PC-3 (cell line): Measurements from ENCODE around the gene MAPK12. TPM values are rescaled to one million over a fixed set of nuclear protein-coding genes. Genes with fewer than 3 reads are reported as not detected.

ENCODE experiments used
- ATAC-seq: fragments of 200-7000 bp; cut with Tn5 transposase; 2 replicates; pipeline ENCODE4 v1.9.1; 2020; ENCODE audit warnings: mild to moderate bottlenecking, moderate library complexity
- BruUV-seq: library from RNA; stranded (reverse); fragments of 400-500 nt; replicated peaks from 2 replicates; lab custom pipeline; 2021; lab: Mats Ljungman, UMichigan
- CTCF ChIA-PET: fragments of 300-600 bp; sonication (Branson Sonifier 250); formaldehyde crosslinking; loops from one replicate; lab custom pipeline; 2022; ENCODE audit warnings: antibody characterized with exemption; lab: Charles Lee
- POLR2A ChIA-PET: fragments of 300-600 bp; sonication (Branson Sonifier 250); formaldehyde crosslinking; loops from one replicate; lab custom pipeline; 2022; ENCODE audit warnings: antibody characterized with exemption; ENCODE audit not compliant: unreplicated experiment; lab: Charles Lee
- DNase-seq: peaks from one replicate; pipeline ENCODE4 v3.0.0-alpha.2; 2015
- H2AFZ ChIP-seq: fragments of 300-600 bp; sonication (generic); 2 replicates; pipeline ENCODE4 v1.6.0; 2016; ENCODE audit warnings: antibody characterized with exemption, low read length
- H3F3A ChIP-seq: fragments of 300-600 bp; sonication (generic); one replicate; pipeline ENCODE4 v1.6.0; 2017; ENCODE audit warnings: antibody characterized with exemption, low read length, control low read depth, mild to moderate bottlenecking; ENCODE audit not compliant: unreplicated experiment
- H3K27ac ChIP-seq: fragments of 300-600 bp; sonication (generic); 2 replicates; pipeline ENCODE4 v1.5.1; 2016; ENCODE audit warnings: mild to moderate bottlenecking, low read length
- H3K27me3 ChIP-seq: fragments of 300-600 bp; sonication (generic); 2 replicates; pipeline ENCODE4 v1.6.1; 2016; ENCODE audit warnings: low read length, mixed read lengths
- H3K36me3 ChIP-seq: fragments of 300-600 bp; sonication (generic); 2 replicates; pipeline ENCODE4 v1.6.1; 2016; ENCODE audit warnings: low read depth, mixed run types, low read length, mixed read lengths
- H3K4me1 ChIP-seq: fragments of 300-600 bp; sonication (generic); 2 replicates; pipeline ENCODE4 v1.5.1; 2016; ENCODE audit warnings: low read length; ENCODE audit not compliant: insufficient read depth
- H3K4me2 ChIP-seq: fragments of 300-600 bp; sonication (generic); 2 replicates; pipeline ENCODE4 v1.6.0; 2016; ENCODE audit warnings: low read length
- H3K4me3 ChIP-seq: fragments of 300-600 bp; sonication (generic); 2 replicates; pipeline ENCODE4 v1.5.1; 2016; ENCODE audit warnings: mild to moderate bottlenecking, low read length, mixed read lengths
- H3K79me2 ChIP-seq: fragments of 300-600 bp; sonication (generic); 2 replicates; pipeline ENCODE4 v1.6.1; 2017; ENCODE audit warnings: low read length, mixed read lengths
- H3K9ac ChIP-seq: fragments of 300-600 bp; sonication (generic); 2 replicates; pipeline ENCODE4 v1.6.0; 2016; ENCODE audit warnings: mild to moderate bottlenecking, low read length
- H3K9me2 ChIP-seq: fragments of 300-600 bp; sonication (generic); replicated peaks from 2 replicates; pipeline ENCODE4 v1.6.1; 2016; ENCODE audit warnings: mixed run types, low read length, mixed read lengths
- H3K9me3 ChIP-seq: fragments of 300-600 bp; sonication (generic); 2 replicates; pipeline ENCODE4 v1.6.1; 2016; ENCODE audit warnings: low read length, mixed read lengths
- H4K20me1 ChIP-seq: fragments of 300-600 bp; sonication (generic); 2 replicates; pipeline ENCODE4 v1.6.1; 2016; ENCODE audit warnings: low read length, mixed read lengths
- EZH2 ChIP-seq: fragments of 300-600 bp; sonication (generic); IDR thresholded peaks from one replicate; pipeline ENCODE4 v1.6.1; 2017; ENCODE audit warnings: antibody characterized with exemption, mild to moderate bottlenecking, low read length; ENCODE audit not compliant: unreplicated experiment
- EZH2phosphoT487 ChIP-seq: fragments of 300-600 bp; sonication (generic); IDR thresholded peaks from 2 replicates; pipeline ENCODE4 v1.6.1; 2018; ENCODE audit warnings: mild to moderate bottlenecking, antibody characterized with exemption, low read length, borderline replicate concordance
- intact Hi-C: fragments of 100-400 bp; cut with micrococcal nuclease; formaldehyde crosslinking; loops from 2 replicates; pipeline ENCODE4 v1.9.0; 2023
- total RNA-seq: library from RNA; depleted of rRNA; stranded (reverse); fragments of >200 nt; gene quantifications from 2 replicates; pipeline ENCODE4 v1.2.3, GENCODE V29; 2014
- TF ChIP-seq, protein P1 (sequence below): fragments of 300-600 bp; sonication (generic); conservative IDR thresholded peaks from 2 replicates; pipeline ENCODE4 v1.5.1; 2017; ENCODE audit warnings: antibody characterized with exemption, low read depth, mild to moderate bottlenecking, low read length

The MAPK12 gene
- total RNA-seq, 1 experiment from 2014 or later = 22.4 TPM

DNA sequence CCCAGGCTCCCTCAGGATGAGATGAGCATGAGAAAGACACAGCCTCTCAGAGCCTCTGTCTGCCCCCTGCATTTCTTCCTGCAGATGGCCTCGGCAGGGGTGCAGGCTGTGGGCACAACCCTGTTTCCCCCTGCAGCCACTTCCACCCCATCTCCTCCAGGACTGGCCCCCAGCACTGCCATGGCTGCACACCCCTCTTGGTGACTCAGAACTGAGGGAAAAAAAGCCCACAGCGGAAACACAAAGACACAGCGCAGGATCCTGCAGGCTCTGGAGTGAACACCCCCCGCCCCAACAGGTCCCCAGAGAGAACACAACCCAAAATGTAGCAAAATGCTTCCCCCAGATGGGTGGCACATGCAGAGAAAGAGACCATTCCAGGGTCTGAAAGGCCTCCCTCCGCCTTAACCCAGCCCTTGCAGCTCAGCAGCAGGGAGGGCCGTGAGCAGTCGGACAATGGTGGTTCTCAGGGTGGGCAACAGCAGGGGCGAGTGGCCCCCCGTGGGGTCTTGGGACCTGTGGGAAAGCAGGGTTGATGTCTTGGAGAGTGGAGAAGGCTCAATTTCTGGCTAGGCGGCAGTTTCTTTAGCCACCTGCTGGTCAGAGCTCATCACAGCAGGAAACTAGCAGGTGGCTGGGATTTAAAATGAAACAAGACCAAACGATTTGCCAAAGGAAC lies 24.6 kb downstream of the MAPK12 start:
- no peak overlapping the region for H2AFZ ChIP-seq
- peaks cover 52% of the 10 kb centered on the region for H3K79me2 ChIP-seq
- H3K27ac ChIP-seq = no peak overlapping the region
- no peaks in the 10 kb centered on the region for H3F3A ChIP-seq
- BruUV-seq = no TSS peak
- ATAC-seq (no peak), DNase-seq (peak; percentile 33)
- no peaks in the 10 kb centered on the region for H3K27me3 ChIP-seq
- TF ChIP-seq EZH2 = no peak
- TF ChIP-seq, protein P1, sequence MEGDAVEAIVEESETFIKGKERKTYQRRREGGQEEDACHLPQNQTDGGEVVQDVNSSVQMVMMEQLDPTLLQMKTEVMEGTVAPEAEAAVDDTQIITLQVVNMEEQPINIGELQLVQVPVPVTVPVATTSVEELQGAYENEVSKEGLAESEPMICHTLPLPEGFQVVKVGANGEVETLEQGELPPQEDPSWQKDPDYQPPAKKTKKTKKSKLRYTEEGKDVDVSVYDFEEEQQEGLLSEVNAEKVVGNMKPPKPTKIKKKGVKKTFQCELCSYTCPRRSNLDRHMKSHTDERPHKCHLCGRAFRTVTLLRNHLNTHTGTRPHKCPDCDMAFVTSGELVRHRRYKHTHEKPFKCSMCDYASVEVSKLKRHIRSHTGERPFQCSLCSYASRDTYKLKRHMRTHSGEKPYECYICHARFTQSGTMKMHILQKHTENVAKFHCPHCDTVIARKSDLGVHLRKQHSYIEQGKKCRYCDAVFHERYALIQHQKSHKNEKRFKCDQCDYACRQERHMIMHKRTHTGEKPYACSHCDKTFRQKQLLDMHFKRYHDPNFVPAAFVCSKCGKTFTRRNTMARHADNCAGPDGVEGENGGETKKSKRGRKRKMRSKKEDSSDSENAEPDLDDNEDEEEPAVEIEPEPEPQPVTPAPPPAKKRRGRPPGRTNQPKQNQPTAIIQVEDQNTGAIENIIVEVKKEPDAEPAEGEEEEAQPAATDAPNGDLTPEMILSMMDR = peak; percentile 63
- ChIA-PET POLR2A (no interaction called here), CTCF (interaction anchor here (0.5 to 0.6 kb wide), 3 partner anchors 30 to 290 kb away, joined by 3 to 6 read pairs (median 4); no protein-coding TSS in a partner anchor)
- no peaks in the 10 kb centered on the region; the same call in 1 of the 2 replicates for H3K36me3 ChIP-seq
- H3K9me2 ChIP-seq = no peaks in the 10 kb centered on the region
- intact Hi-C loops = no loop called here
- H3K4me1 ChIP-seq = no peaks in the 10 kb centered on the region
- H3K9ac ChIP-seq = no peak overlapping the region
- no peaks in the 10 kb centered on the region for H3K9me3 ChIP-seq
- H3K4me3 ChIP-seq = no peak overlapping the region
- H4K20me1 ChIP-seq = no peaks in the 10 kb centered on the region
- no peak overlapping the region for H3K4me2 ChIP-seq

DNA sequence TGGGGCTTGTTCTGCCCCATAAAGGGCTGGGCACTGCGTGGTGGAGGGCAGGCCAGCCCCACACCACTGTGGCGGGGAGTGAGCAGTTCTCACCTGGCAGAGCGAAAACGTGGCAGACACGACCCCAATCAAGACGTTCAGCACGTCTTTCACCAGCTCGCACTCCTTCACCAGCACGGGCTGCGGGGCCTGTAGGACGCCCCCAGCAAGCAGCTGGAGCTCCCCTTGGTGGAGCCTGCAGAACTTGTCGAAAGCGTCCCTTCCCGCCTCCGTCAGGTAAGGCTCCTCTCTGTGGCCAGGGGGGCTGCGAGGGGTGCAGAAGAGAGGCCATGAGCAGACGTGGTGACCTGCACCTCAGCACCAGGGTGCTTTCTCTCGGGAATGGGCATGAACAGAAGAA lies 28.3 kb downstream of the MAPK12 start:
- no peak for TF ChIP-seq EZH2phosphoT487
- DNase-seq (no peak), ATAC-seq (no peak)
- Histone ChIP-seq H2AFZ (no peak overlapping the region), H3K36me3 (no peaks in the 10 kb centered on the region), H3K27me3 (no peaks in the 10 kb centered on the region), H3K4me2 (no peak overlapping the region), H3K27ac (no peak overlapping the region), H3K9me3 (no peaks in the 10 kb centered on the region), H4K20me1 (no peaks in the 10 kb centered on the region), H3K9me2 (no peaks in the 10 kb centered on the region), H3F3A (no peaks in the 10 kb centered on the region), H3K79me2 (peaks cover 28% of the 10 kb centered on the region), H3K4me3 (no peak overlapping the region), H3K9ac (no peak overlapping the region), H3K4me1 (no peaks in the 10 kb centered on the region)
- POLR2A ChIA-PET = no interaction called here
- CTCF ChIA-PET = no interaction called here
- BruUV-seq = no TSS peak
- intact Hi-C loops = no loop called here

DNA sequence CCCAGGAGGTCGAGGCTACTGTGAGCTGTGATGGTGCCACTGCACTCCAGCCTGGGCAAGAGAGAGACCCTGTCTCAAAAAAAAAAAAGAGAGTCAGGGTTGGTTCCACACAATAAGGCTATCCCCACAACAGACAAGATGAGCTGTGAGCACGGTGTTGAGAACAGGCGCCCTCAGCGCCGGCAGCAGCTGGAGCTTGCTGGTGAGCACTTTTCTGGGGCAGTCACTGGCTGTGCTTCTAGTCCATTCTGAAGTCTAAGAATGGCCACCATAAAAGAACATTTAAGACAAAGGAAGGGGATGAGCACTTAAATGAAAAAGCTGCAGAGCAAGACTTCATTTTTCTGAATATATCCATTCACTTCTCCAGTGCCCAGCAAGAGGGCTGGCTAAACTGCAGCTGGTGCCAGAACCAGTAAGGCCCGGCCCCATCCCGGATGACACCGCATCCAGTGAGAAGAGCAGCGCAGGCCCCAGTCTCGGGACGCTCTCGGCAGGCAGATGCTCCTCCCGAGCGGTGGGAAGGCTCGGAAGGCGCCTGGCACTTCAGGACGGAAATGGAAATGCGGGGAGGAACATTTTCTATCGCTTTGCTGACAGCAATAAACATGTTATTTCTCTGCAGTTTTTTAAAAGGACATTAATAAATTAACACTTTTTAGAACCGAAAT lies 28.9 kb downstream of the MAPK12 start:
- Histone ChIP-seq H4K20me1 (no peaks in the 10 kb centered on the region), H3K79me2 (peaks cover 28% of the 10 kb centered on the region), H3K27ac (no peak overlapping the region), H3K4me1 (no peaks in the 10 kb centered on the region), H3K27me3 (no peaks in the 10 kb centered on the region), H3K4me2 (no peak overlapping the region), H3F3A (no peaks in the 10 kb centered on the region), H3K9ac (no peak overlapping the region), H3K4me3 (no peak overlapping the region), H3K9me2 (no peaks in the 10 kb centered on the region), H2AFZ (no peak overlapping the region), H3K9me3 (no peaks in the 10 kb centered on the region), H3K36me3 (no peaks in the 10 kb centered on the region)
- TF ChIP-seq EZH2 (no peak), EZH2phosphoT487 (no peak)
- TF ChIP-seq, protein P1 = no peak
- ChIA-PET POLR2A (no interaction called here), CTCF (no interaction called here)
- ATAC-seq = no peak
- BruUV-seq = no TSS peak
- no peak for DNase-seq
- intact Hi-C loops = no loop called here
